ENCODE results near the gene TAS2R60.
"Not testable (repeated sequence)": the region's sequence is repeated elsewhere in the genome, so short reads cannot be mapped to it uniquely, and the experiment has no call there.

Gene TAS2R60

GRCh38 chr7:143444063-143444782 lies 970 bp downstream of the TAS2R60 start:
- DNase-seq: no peak

GRCh38 chr7:143444785-143445184 lies 1.5 kb downstream of the TAS2R60 start:
- no peak for DNase-seq

GRCh38 chr7:143447466-143447865 lies 4.2 kb downstream of the TAS2R60 start:
- no peak for DNase-seq

GRCh38 chr7:143448429-143448828 lies 5.2 kb downstream of the TAS2R60 start:
- DNase-seq: no peak

GRCh38 chr7:143449793-143450192 lies 6.5 kb downstream of the TAS2R60 start:
- DNase-seq: no peak

GRCh38 chr7:143451122-143451521 lies 7.9 kb downstream of the TAS2R60 start:
- no peak for DNase-seq

DNA sequence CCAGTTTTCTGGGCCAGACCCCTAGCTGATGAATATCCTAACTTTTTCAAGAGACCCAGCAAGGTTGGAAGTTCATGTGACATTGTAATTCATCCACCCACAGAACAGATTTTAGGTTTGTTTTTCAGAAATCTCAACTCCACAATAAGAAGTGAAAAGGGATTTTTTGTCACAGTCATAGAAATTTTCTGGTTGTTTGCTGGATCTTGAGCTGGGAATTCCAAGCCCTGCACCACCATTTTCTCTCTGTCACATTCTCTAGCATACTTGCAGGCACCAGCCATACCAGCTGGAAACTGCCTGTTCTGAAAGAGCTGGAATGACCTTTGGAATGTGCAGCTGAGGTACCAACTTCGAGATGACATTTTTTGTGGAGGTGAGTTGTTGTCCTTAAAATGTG lies 8.5 kb downstream of the TAS2R60 start:
- no peak for DNase-seq

- DNase-seq: peak; percentile 90
Observed at GRCh38 chr7:143452495-143452894, 9.2 kb downstream of the TAS2R60 start.

- DNase-seq: peak; percentile 52
Observed at GRCh38 chr7:143454091-143454680, 10.9 kb downstream of the TAS2R60 start.

- peak; percentile 58 for DNase-seq
Observed at GRCh38 chr7:143455491-143455890, 12.2 kb downstream of the TAS2R60 start.

- no peak for DNase-seq
Observed at GRCh38 chr7:143455942-143456341, 12.7 kb downstream of the TAS2R60 start.

DNA sequence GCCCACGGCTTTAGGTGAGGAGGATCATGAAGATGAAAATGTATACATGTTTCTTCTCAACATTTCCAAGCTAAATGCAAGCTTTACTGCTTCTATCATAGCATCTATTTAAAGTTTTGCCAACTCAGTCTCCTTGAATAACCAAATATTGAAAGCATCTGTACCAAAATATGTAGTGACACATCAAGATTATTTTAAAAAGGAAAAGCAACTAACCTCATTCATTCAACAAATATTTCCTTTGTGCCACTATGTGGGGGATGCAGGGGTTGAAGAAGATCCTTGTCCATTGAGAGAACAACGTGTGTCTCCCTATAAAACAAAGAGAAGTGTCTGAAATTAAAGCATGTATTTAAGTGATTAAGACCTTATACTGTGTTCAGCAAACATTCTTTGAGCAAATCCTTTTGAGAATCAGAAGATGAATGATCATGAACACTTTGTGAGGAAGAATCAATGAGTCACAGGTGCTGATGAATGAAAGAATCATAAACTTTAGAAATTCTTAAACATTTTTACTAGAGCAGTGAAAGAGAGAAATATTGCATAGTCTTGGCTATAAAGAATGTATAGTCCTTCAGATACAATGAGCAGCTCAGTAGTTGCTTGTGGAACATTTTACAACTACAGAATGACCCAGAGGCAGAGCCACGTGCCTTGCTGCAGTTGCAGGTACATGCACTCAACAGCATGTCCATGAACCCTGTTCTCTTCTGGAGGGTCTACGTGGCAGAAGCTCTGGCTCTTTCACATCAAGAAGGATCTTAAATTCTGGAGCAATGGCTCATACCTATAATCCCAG lies 13.9 kb downstream of the TAS2R60 start:
- DNase-seq: no peak

- DNase-seq: peak; percentile 92
Observed at GRCh38 chr7:143458263-143458662, 15.0 kb downstream of the TAS2R60 start.

GRCh38 chr7:143458681-143459080 lies 15.4 kb downstream of the TAS2R60 start:
- DNase-seq: no peak

DNA sequence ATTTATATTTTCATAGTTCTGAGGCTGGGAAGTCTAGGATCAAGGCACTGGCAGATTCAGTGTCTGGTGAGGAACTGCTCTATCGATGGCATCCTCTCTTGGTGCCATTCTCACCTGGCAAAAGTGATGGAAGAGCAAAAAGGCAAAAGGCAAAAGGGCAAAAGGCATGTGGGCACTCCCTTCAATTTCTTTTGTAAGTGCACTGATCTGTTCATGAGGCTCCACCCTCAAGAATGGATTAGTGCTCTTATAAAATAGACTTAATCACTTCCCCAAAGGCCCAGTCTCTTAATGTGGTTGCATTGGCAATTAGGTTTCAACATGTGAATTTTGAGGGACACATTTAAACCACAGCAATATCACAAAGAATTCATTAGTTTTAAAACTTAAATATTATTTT lies 16.1 kb downstream of the TAS2R60 start:
- no peak for DNase-seq

- DNase-seq: peak; percentile 58
Observed at GRCh38 chr7:143460271-143460979, 17.2 kb downstream of the TAS2R60 start.

DNA sequence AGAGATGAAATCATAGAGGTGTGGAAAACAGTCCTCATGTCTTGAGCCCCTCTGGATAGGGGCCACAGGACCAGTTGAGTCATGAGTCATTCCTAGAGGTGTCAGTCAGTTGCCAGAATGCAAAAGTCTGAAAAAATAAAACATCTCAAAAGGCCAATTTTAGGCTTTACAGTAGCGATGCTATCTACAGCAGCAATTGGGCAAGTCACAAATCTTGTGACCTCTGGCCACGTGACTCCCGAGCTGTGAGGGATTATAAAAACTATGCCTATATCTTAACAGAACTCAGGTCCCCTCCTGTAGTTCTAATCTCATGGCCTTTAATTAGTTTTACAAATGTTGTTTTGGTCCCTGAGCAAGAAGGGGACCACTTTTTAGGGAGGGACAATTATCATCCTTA lies 18.8 kb downstream of the TAS2R60 start:
- DNase-seq: peak; percentile 28

GRCh38 chr7:143463556-143463955 lies 20.3 kb downstream of the TAS2R60 start:
- DNase-seq: peak; percentile 62

DNA sequence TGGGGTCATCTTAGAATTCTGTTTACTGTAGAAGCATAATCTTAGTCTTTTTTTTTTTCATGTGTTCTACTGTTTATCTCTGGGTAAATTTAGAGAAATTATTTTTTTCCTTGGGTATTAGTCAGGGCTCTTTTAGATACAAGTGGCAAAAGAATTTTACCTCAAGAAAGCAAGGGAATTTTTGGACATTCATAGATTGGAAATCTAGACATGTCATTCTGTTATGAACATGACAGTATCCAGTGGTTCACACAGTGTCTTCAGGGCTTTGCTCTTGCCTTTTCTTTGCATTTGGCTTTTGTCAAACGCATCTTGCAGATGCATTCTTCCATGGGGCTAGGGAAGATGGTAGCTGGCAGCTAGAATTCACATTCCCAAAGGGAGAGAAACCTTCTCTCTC lies 20.7 kb downstream of the TAS2R60 start:
- DNase-seq: no peak

- DNase-seq: no peak
Observed at GRCh38 chr7:143467724-143468123, 24.5 kb downstream of the TAS2R60 start.

DNA sequence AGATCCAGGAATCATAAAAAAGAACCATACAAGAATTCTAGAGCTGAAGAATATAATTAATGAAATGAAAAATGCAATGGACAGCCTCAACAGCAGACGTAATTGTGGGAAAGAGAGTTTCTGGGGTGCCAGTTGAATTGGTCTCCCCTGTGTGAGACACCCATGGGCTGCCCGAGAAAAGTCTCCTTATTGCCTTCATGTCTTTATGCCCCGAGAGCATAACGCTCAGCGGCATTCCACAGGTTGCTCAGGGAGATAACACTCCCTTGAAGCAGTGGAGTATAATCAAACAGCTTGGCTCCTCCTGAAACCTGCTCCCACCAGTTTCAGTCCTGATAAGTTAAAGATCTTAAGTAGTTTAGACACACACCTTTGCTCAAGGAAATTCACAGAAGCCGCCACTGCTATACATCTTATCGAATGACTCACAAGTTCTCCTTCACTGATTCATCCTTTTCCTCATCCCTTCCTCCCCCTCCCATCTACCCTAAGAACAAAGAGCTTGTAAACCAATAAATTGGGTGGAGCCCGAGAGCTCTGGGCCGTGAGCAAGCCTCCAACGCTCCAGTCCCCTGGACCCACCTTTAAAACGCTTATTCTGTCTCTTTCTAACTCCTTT lies 28.9 kb downstream of the TAS2R60 start:
- DNase-seq: not testable (repeated sequence)

GRCh38 chr7:143477501-143478150 lies 34.4 kb downstream of the TAS2R60 start, which contains the start of gene TAS2R41:
Gene TAS2R41, plus strand, starts transcription at chr7:143477873. Its CDS starts 0 bp downstream, at chr7:143477873.
- DNase-seq: no peak

All from inflammatory macrophage treated with lipopolysaccharide for 4 hours (primary cell).